ENCODE measurements around the gene C11orf21. TPM values are rescaled to one million over a fixed set of nuclear protein-coding genes. Genes with fewer than 3 reads are reported as not detected.

Gene C11orf21
- total RNA-seq, 2 donors from 2014 or later: 0.26 to 0.33 TPM

DNA sequence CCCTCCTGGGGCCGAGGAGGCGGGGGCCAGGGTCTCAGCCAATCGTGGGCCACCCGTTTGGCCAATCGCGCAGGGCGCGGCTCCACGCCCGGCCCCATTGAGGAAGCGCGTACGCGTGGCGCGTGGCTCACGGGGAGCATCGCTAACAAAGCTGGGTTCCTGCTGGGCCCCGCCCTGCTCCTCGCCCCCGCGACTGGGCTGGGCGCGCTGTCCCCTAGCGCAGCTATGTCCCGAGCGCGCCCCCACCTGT is 30.7 kb downstream of the C11orf21 start:
- H3K4me3 ChIP-seq: no peak overlapping the region
- TF ChIP-seq, protein P1, sequence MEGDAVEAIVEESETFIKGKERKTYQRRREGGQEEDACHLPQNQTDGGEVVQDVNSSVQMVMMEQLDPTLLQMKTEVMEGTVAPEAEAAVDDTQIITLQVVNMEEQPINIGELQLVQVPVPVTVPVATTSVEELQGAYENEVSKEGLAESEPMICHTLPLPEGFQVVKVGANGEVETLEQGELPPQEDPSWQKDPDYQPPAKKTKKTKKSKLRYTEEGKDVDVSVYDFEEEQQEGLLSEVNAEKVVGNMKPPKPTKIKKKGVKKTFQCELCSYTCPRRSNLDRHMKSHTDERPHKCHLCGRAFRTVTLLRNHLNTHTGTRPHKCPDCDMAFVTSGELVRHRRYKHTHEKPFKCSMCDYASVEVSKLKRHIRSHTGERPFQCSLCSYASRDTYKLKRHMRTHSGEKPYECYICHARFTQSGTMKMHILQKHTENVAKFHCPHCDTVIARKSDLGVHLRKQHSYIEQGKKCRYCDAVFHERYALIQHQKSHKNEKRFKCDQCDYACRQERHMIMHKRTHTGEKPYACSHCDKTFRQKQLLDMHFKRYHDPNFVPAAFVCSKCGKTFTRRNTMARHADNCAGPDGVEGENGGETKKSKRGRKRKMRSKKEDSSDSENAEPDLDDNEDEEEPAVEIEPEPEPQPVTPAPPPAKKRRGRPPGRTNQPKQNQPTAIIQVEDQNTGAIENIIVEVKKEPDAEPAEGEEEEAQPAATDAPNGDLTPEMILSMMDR (IDR thresholded peaks at IDR 0.05): no peak
- no peak for TF ChIP-seq POLR2A (IDR thresholded peaks at IDR 0.05)
- H3K27ac ChIP-seq: no peak overlapping the region
- peaks cover 0 to 10% of the 10 kb centered on the region in 2 donors for H3K27me3 ChIP-seq
- intact Hi-C loops (cut with DNase I): no loop called here
- no peaks in the 10 kb centered on the region for H3K9me3 ChIP-seq
- H3K36me3 ChIP-seq (replicated peaks in 1 of 2; ENCODE audit: insufficient read depth in 1 of 2, low read depth in 2 of 2): no peaks in the 10 kb centered on the region
- DNase-seq (peak in 2 of 4 donors; percentile 39 to 40), ATAC-seq (no peak)
- H3K4me1 ChIP-seq: peaks cover 30% of the 10 kb centered on the region
- WGBS, 2 donors: 4% methylated on average over 28 of the region's 28 CpGs; no CpG with 5 or more reads in 1 of the 2 donors

DNA sequence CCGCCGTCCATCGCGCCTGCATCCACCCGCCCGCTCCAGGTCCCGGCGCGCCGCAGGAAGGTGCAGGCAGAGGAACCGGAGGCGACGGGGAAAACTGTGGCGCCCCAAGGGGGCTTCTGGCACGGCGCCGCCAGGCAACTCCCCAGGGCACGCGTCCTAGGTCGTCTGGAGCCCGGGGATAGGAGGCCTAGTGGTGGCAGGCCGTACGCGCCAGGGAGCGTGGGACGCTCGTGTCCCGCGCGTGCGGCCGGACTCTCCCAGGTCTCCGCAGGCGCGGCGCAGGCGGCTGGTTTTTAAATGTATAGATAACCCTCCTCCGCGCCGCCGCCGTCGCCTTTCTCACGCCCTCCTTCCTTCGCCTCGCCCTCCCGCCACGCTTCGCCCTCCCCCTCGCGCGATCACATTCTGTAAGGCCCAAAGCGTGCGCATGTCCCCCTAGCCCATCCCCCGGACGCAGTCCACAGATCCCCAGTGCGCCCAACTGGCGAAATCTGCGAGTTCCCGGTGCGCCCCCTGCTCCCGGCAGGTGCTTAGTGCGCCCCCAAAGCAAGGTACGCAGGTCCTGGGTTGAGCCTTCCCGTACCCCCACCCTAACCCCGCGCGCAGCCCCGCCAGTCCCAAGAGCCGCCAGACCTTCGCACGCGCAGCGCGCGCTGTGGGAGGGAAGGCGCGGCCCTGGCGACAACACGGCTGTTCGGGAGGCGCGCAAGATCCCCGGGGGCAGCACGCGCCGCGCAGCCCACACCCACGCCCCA is 31.2 kb downstream of the C11orf21 start, which contains the start of gene ASCL2:
Gene ASCL2 (minus strand): TSS at position 267 of the 755 bp plus-strand sequence. CDS start 256 bp downstream, at position 11.
- Histone ChIP-seq H3K4me3 (no peak within 1 kb of the TSS), H3K9me3 (no peaks in the 10 kb centered on the region), H3K27me3 (peaks cover 0 to 10% of the 10 kb centered on the region in 2 donors), H3K27ac (peak within 1 kb of the TSS in 2 of 4 donors; percentile 51 to 63), H3K36me3 (replicated peaks in 1 of 2; ENCODE audit: insufficient read depth in 1 of 2, low read depth in 2 of 2) (no peaks in the 10 kb centered on the region), H3K4me1 (peaks cover 30% of the 10 kb centered on the region)
- TF ChIP-seq POLR2A (IDR thresholded peaks at IDR 0.05): no peak
- TF ChIP-seq, protein P1 (IDR thresholded peaks at IDR 0.05): no peak
- peak in 1 of 4 donors; percentile 12 for DNase-seq
- intact Hi-C loops (cut with DNase I): no loop called here
- no peak for ATAC-seq
- 2 to 6% methylated on average over 31 to 82 of the region's 89 CpGs for WGBS, 2 donors

DNA sequence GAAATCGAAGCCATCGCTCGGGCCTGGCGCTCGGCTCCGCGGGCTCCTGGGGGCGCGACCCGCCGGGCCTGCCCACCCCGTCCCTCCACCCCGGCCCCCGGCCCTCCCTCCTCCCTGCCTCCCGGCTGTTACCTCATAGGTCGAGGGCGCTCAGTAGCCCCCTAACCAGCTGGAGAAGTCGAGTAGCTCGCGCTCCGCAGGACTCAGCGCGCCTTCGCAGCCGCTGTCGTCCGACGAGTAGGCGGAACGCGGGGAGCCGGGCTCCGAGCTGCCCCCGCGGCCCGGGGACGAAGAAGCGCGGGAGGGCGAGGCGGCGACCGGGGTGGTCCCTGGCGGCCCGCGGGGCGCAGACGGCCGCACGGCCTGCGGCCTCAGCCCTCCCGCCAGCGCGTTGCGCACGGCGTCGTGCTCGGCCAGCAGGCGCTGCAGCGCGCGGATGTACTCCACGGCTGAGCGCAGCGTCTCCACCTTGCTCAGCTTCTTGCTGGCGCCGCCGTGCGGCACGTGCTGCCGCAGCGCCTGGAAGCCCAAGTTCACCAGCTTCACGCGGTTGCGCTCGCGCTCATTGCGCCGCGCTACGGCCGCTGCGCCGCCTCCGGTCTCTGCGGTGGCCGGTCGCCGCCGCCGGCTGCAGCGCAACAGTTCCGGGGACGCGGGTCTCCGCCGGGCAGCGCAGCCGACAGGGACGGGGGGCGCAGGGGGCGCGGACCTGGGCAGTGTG is 32.0 kb downstream of the C11orf21 start:
- intact Hi-C loops (cut with DNase I): no loop called here
- Histone ChIP-seq H3K36me3 (replicated peaks in 1 of 2; ENCODE audit: insufficient read depth in 1 of 2, low read depth in 2 of 2) (no peaks in the 10 kb centered on the region), H3K27me3 (peaks cover 0 to 10% of the 10 kb centered on the region in 2 donors), H3K4me3 (no peak overlapping the region), H3K4me1 (peaks cover 30% of the 10 kb centered on the region), H3K27ac (peak overlapping the region in 2 of 4 donors; percentile 51 to 63), H3K9me3 (no peaks in the 10 kb centered on the region)
- no peak for TF ChIP-seq POLR2A (IDR thresholded peaks at IDR 0.05)
- TF ChIP-seq, protein P1 (IDR thresholded peaks at IDR 0.05): peak in 3 of 7 experiments; percentile 6 to 38 (median 33)
- DNase-seq (peak in 3 of 4 donors; percentile 60 to 67 (median 67)), ATAC-seq (peak; percentile 57)
- WGBS, 2 donors: 0 to 3% methylated on average over 1 to 77 of the region's 104 CpGs

DNA sequence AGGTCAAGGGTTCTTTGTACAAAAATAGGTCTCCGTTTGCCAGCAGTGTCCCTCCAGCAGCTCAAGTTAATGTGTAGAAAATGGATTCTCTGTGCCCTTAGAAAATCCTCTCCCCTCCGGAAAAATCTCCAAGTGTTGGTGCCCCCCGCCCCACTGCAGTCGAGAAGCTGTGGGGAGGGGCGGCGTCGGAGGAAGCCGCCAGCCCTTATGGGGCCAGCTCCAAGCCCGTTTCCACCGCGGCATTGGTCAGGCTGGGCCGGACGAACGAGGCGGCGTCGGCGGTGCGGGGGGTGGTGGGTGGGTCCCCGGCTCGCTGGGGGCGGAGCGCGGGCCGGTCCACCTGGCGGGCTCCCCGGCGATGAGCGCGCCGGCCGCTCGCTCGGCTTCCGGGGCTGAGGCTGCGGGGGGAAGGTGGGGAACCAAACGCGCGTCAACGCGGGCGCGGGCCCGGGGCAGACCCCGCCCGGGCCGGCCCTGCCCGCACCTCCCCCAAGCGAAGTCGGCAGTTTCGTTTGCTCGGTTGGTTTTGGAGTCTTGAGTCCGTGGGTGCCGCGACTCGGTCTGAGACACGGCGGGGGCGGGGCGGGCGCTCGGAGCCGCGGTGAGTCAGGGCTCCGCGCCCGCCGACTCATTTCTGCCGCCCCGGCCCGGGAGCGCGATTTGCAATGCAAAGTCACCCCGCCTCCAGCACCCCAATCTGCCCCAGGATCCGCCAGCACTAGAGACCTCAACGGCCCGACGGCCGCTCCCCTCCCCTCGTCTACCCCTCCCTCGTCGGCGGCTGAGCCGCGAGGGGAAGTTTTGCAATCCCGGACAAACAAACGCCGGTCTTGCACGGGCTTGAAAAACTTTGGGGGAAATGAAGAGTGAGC is 32.8 kb downstream of the C11orf21 start:
- Histone ChIP-seq H3K27me3 (peaks cover 0 to 10% of the 10 kb centered on the region in 2 donors), H3K27ac (peak overlapping the region in 3 of 4 donors; percentile 41 to 63 (median 51)), H3K4me3 (peak overlapping the region in 1 of 2 donors; percentile 19), H3K4me1 (peaks cover 30% of the 10 kb centered on the region), H3K9me3 (no peaks in the 10 kb centered on the region), H3K36me3 (replicated peaks in 1 of 2; ENCODE audit: insufficient read depth in 1 of 2, low read depth in 2 of 2) (no peaks in the 10 kb centered on the region)
- peak; percentile 63 for ATAC-seq
- intact Hi-C loops (cut with DNase I): no loop called here
- 1 to 4% methylated on average over 21 to 72 of the region's 89 CpGs for WGBS, 2 donors
- TF ChIP-seq, protein P1 (IDR thresholded peaks at IDR 0.05): no peak
- peak; percentile 20 to 52 (median 22) for TF ChIP-seq POLR2A (IDR thresholded peaks at IDR 0.05)
- DNase-seq: peak; percentile 38 to 63 (median 55)
